Neural cell (in vitro differentiated cells): ENCODE measurements around the gene THADA.

Experiments
- EP300 ChIP-seq: fragments of 450-650 bp; conservative IDR thresholded peaks from 2 replicates; pipeline ENCODE4 v1.6.1; 2014; ENCODE audit warnings: antibody characterized with exemption, mild to moderate bottlenecking, moderate library complexity; ENCODE audit not compliant: poor library complexity, severe bottlenecking
- EZH2 ChIP-seq: fragments of 200-600, 300-800 bp; shearing (Covaris generic), sonication (generic); IDR thresholded peaks from 2 replicates; pipeline ENCODE4 v1.6.1; 2014; ENCODE audit warnings: antibody characterized with exemption, low read length, borderline replicate concordance, mild to moderate bottlenecking; ENCODE audit not compliant: insufficient read depth, poor library complexity, severe bottlenecking
- MXI1 ChIP-seq: fragments of 450-650 bp; conservative IDR thresholded peaks from 2 replicates; pipeline ENCODE4 v1.6.1; 2014; ENCODE audit warnings: antibody characterized with exemption, mild to moderate bottlenecking; ENCODE audit not compliant: poor library complexity, severe bottlenecking
- POLR2AphosphoS5 ChIP-seq: IDR thresholded peaks from 2 replicates; pipeline ENCODE4 v1.6.1; 2012
- RAD21 ChIP-seq: fragments of 450-650 bp; conservative IDR thresholded peaks from 2 replicates; pipeline ENCODE4 v1.6.1; 2014; ENCODE audit warnings: antibody characterized with exemption, mild to moderate bottlenecking, moderate library complexity
- REST ChIP-seq: IDR thresholded peaks from 2 replicates; pipeline ENCODE4 v1.6.1; 2012; ENCODE audit warnings: borderline replicate concordance
- SMC3 ChIP-seq: fragments of 450-650 bp; conservative IDR thresholded peaks from 2 replicates; pipeline ENCODE4 v1.6.1; 2014; ENCODE audit warnings: antibody characterized with exemption, mild to moderate bottlenecking, moderate library complexity; ENCODE audit not compliant: poor library complexity
- TAF1 ChIP-seq: IDR thresholded peaks from 2 replicates; pipeline ENCODE4 v1.6.1; 2012; ENCODE audit warnings: low read depth
- TF ChIP-seq, protein P1 (sequence below): fragments of 450-650 bp; IDR thresholded peaks from 2 replicates; pipeline ENCODE4 v1.5.1; 2014; ENCODE audit warnings: antibody characterized with exemption, mild to moderate bottlenecking, moderate library complexity; ENCODE audit not compliant: poor library complexity, severe bottlenecking

GRCh38 chr2:43540021-43540779 is 55.6 kb downstream of the THADA start:
- TF ChIP-seq SMC3 = no peak
- TF ChIP-seq, protein P1, sequence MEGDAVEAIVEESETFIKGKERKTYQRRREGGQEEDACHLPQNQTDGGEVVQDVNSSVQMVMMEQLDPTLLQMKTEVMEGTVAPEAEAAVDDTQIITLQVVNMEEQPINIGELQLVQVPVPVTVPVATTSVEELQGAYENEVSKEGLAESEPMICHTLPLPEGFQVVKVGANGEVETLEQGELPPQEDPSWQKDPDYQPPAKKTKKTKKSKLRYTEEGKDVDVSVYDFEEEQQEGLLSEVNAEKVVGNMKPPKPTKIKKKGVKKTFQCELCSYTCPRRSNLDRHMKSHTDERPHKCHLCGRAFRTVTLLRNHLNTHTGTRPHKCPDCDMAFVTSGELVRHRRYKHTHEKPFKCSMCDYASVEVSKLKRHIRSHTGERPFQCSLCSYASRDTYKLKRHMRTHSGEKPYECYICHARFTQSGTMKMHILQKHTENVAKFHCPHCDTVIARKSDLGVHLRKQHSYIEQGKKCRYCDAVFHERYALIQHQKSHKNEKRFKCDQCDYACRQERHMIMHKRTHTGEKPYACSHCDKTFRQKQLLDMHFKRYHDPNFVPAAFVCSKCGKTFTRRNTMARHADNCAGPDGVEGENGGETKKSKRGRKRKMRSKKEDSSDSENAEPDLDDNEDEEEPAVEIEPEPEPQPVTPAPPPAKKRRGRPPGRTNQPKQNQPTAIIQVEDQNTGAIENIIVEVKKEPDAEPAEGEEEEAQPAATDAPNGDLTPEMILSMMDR = no peak
- TF ChIP-seq EZH2 = no peak
- TF ChIP-seq POLR2AphosphoS5 = no peak
- no peak for TF ChIP-seq RAD21
- TF ChIP-seq MXI1 = no peak
- TF ChIP-seq REST = no peak
- TF ChIP-seq TAF1 = no peak
- TF ChIP-seq EP300 = no peak
